ENCODE data around the gene LRWD1.

The LRWD1 gene

GRCh38 chr7:102464577-102465280 is at the start of gene LRWD1, which contains the start of gene ALKBH4:
Gene LRWD1, plus strand, starts transcription at chr7:102464984. Its CDS starts 97 bp downstream, at chr7:102465081.
Gene ALKBH4, minus strand, starts transcription at chr7:102464863. Its CDS starts 27 bp downstream, at chr7:102464836.
- FAIRE-seq = no peak

GRCh38 chr7:102415685-102416225 is 49.0 kb upstream of the LRWD1 start:
- no peak for FAIRE-seq

- FAIRE-seq = no peak
Observed at GRCh38 chr7:102416406-102416805, 48.4 kb upstream of the LRWD1 start.

GRCh38 chr7:102417105-102417504 is 47.7 kb upstream of the LRWD1 start:
- FAIRE-seq = no peak

- no peak for FAIRE-seq
Observed at GRCh38 chr7:102418592-102418991, 46.2 kb upstream of the LRWD1 start.

- FAIRE-seq = no peak
Observed at GRCh38 chr7:102421706-102422240, 43.0 kb upstream of the LRWD1 start.

GRCh38 chr7:102424129-102424551 is 40.6 kb upstream of the LRWD1 start:
- FAIRE-seq = no peak

GRCh38 chr7:102424787-102425218 is 40.0 kb upstream of the LRWD1 start:
- no peak for FAIRE-seq

- no peak for FAIRE-seq
Observed at GRCh38 chr7:102425639-102426267, 39.0 kb upstream of the LRWD1 start.

GRCh38 chr7:102426268-102427018 is 38.3 kb upstream of the LRWD1 start:
- no peak for FAIRE-seq

GRCh38 chr7:102427019-102427405 is 37.8 kb upstream of the LRWD1 start:
- FAIRE-seq = no peak

- FAIRE-seq = no peak
Observed at GRCh38 chr7:102429141-102429899, 35.5 kb upstream of the LRWD1 start.

- no peak for FAIRE-seq
Observed at GRCh38 chr7:102431617-102432298, 33.0 kb upstream of the LRWD1 start.

- FAIRE-seq = no peak
Observed at GRCh38 chr7:102432442-102433218, 32.2 kb upstream of the LRWD1 start.

GRCh38 chr7:102433219-102434038 is 31.4 kb upstream of the LRWD1 start, which contains the start of gene ORAI2:
Gene ORAI2, plus strand, starts transcription at chr7:102433575. Its CDS starts 5,382 bp downstream, at chr7:102438957.
- FAIRE-seq = no peak

GRCh38 chr7:102434039-102434486 is 30.7 kb upstream of the LRWD1 start:
- no peak for FAIRE-seq

- FAIRE-seq = no peak
Observed at GRCh38 chr7:102436118-102436517, 28.7 kb upstream of the LRWD1 start.

- no peak for FAIRE-seq
Observed at GRCh38 chr7:102439963-102440795, 24.6 kb upstream of the LRWD1 start.

All from islet of Langerhans (tissue), 1 donor.